Left ventricle myocardium superior (tissue), 1 donor: Measurements from ENCODE around the gene ARL3. TPM values are rescaled to one million over a fixed set of nuclear protein-coding genes. Genes with fewer than 3 reads are reported as not detected.
"Not testable (repeated sequence)": the region's sequence is repeated elsewhere in the genome, so short reads cannot be mapped to it uniquely, and the experiment has no call there.

Experiments used
- ATAC-seq: fragments of 200-7000 bp; cut with Tn5 transposase; one replicate; pipeline ENCODE4 v1.9.1; 2020; ENCODE audit warnings: mild to moderate bottlenecking, moderate library complexity
- DNase-seq: peaks from one replicate; pipeline ENCODE4 v3.0.0-alpha.2; 2020
- intact Hi-C: fragments of 100-400 bp; cut with micrococcal nuclease; formaldehyde crosslinking; loops from one replicate; pipeline ENCODE4 v1.11.0; 2022
- long read RNA-seq: library from polyadenylated mRNA; unstranded; transcript quantifications from one replicate; pipeline ENCODE4 v2.0.0, GENCODE V29; 2021
- total RNA-seq: library from RNA; stranded (reverse); fragmentation: NEBNext Ultra II Directional; extraction: Animal tissue kit (Norgen Biotek cat#: 25700); gene quantifications from one replicate; pipeline ENCODE4 v1.2.1, GENCODE V29; 2021
- donor health status: DM: no; HTN: yes; CAD: no; lungs with severe emphysema.

ARL3 gene
- 13.6 TPM for total RNA-seq
- long read RNA-seq, transcript ARL3-201 (6 exons, 3,844 nt) = major isoform, 41 of 44 reads
- long read RNA-seq, partial matches to known transcripts = 3 of 44 reads
- long read RNA-seq, other reads (novel, unspliced or antisense) = 0 of 44 reads

- intact Hi-C loops = no loop called here
- peak; percentile 98 for ATAC-seq
- peak; percentile 99 for DNase-seq
Observed at GRCh38 chr10:102713814-102714620, at the start of gene ARL3. TSS of gene ARL3 (minus strand) at chr10:102714397. CDS start at chr10:102714275, 122 bp downstream.

- intact Hi-C loops = no loop called here
- ATAC-seq (peak; percentile 75), DNase-seq (no peak)
Observed at GRCh38 chr10:102763037-102763607, 48.9 kb upstream of the ARL3 start.

- no peak for DNase-seq
- ATAC-seq = peak; percentile 53
- intact Hi-C loops = no loop called here
Observed at GRCh38 chr10:102762401-102763015, 48.3 kb upstream of the ARL3 start.

GRCh38 chr10:102761981-102762380 is 47.8 kb upstream of the ARL3 start:
- ATAC-seq = no peak
- intact Hi-C loops = no loop called here

GRCh38 chr10:102759497-102760210 is 45.5 kb upstream of the ARL3 start:
- intact Hi-C loops = no loop called here
- no peak for ATAC-seq
- DNase-seq = no peak

More at GRCh38 chr10:102761981-102762380, 47.8 kb upstream of the ARL3 start:
- no peak for DNase-seq

GRCh38 chr10:102758933-102759262 is 44.7 kb upstream of the ARL3 start:
- DNase-seq, intact Hi-C loops, ATAC-seq: not testable (repeated sequence)

- ATAC-seq = no peak
- DNase-seq = no peak
- intact Hi-C loops = no loop called here
Observed at GRCh38 chr10:102758240-102758932, 44.2 kb upstream of the ARL3 start.

GRCh38 chr10:102757323-102757722 is 43.1 kb upstream of the ARL3 start:
- intact Hi-C loops = no loop called here
- ATAC-seq (no peak), DNase-seq (no peak)

GRCh38 chr10:102753718-102754117 is 39.5 kb upstream of the ARL3 start:
- no peak for DNase-seq
- intact Hi-C loops = no loop called here
- ATAC-seq = no peak

GRCh38 chr10:102752934-102753664 is 38.9 kb upstream of the ARL3 start:
- DNase-seq = no peak
- ATAC-seq = peak; percentile 83
- intact Hi-C loops = no loop called here

GRCh38 chr10:102752266-102752930 is 38.2 kb upstream of the ARL3 start:
- intact Hi-C loops = no loop called here
- DNase-seq = no peak
- ATAC-seq = peak; percentile 60

- DNase-seq (no peak), ATAC-seq (no peak)
- intact Hi-C loops = loop anchor here (10.0 kb wide), 1 partner anchor 50 kb away; no protein-coding TSS in a partner anchor
Observed at GRCh38 chr10:102745157-102745556, 31.0 kb upstream of the ARL3 start.

GRCh38 chr10:102744374-102745051 is 30.3 kb upstream of the ARL3 start:
- ATAC-seq = peak; percentile 9
- intact Hi-C loops = loop anchor here (10.0 kb wide), 1 partner anchor 50 kb away; no protein-coding TSS in a partner anchor
- no peak for DNase-seq

- peak; percentile 98 for ATAC-seq
- peak; percentile 96 for DNase-seq
- intact Hi-C loops = loop anchor here (10.0 kb wide), 1 partner anchor 51 kb away; no protein-coding TSS in a partner anchor
Observed at GRCh38 chr10:102743588-102744373, 29.6 kb upstream of the ARL3 start, which contains the start of gene WBP1L. TSS of gene WBP1L (plus strand) at chr10:102743948. CDS start at chr10:102744054, 106 bp downstream.

GRCh38 chr10:102743078-102743587 is 28.9 kb upstream of the ARL3 start:
- ATAC-seq (no peak), DNase-seq (no peak)
- intact Hi-C loops = loop anchor here (10.0 kb wide), 1 partner anchor 52 kb away; no protein-coding TSS in a partner anchor

- intact Hi-C loops = loop anchor here (10.0 kb wide), 1 partner anchor 52 kb away; no protein-coding TSS in a partner anchor
- not testable (repeated sequence) for DNase-seq, ATAC-seq
Observed at GRCh38 chr10:102742313-102742712, 28.1 kb upstream of the ARL3 start.
